NCI-H774 (cell line): ENCODE results near the gene ADAM19.

ENCODE experiments used
- DNase-seq: peaks from one replicate; lab custom pipeline; 2025; lab: John Stamatoyannopoulos, UW

Gene ADAM19

DNA sequence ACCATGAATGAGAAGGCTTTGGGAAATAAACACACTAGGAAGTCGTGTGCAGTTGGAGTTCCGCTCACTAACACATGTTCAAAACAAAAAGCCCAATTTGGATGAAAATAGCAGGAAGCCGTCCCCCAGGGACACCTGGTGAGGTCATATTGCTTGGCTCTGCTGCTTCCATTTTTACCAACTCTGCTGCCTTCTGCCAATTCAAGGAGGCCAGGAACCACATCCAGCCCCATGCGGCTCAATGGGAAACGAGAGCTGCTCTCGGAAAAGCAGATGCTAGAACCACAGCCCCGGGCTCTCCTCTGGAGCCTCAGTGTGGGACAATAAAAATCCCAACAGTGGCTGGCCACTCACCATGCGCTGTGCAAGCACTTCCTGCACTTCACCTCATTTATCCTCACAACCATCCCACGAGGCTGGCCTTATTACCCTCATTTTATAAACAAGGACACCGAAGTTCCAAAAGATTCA lies 13.4 kb downstream of the ADAM19 start:
- no peak for DNase-seq

DNA sequence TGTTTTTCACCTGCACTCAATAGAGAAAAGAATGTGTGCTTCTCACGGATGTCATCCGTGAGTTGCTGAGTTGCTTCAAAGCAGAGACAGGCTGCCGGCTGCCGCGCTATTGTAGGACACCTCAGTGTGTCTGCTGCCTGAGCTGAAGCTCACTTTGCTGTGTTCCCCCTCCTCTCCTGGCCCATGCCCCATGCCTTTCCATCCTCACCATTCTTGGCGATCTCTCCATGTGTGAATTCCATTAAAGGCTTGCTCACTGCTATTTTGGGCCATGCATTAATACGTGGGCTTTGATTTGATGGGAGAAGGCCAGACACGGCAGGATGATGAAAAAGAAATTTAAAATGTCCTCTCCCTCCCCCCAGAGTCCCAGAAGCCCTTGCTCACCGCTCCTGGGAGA lies 14.5 kb downstream of the ADAM19 start:
- no peak for DNase-seq

- no peak for DNase-seq
Observed at GRCh38 chr5:157559301-157559700, 16.3 kb downstream of the ADAM19 start.

DNA sequence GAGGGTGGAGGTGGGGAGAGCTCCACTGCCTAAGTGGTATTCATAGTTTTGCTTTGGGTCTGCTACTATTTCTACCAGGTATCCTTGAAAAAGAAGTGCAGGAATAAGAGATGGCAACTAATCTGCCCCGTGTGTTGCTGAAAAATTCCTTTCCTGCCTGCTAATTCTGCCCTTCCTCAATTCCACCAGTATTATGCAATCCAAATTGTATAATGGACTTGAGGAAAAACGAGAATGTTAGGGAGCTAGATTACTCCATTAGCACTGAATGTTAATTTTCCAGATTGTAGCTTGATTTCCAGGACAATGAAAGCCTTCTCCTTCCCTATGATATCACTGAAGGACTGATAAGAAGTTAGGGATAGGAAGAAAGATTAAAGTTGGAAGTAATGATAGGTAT lies 16.9 kb downstream of the ADAM19 start:
- DNase-seq, result no peak

DNA sequence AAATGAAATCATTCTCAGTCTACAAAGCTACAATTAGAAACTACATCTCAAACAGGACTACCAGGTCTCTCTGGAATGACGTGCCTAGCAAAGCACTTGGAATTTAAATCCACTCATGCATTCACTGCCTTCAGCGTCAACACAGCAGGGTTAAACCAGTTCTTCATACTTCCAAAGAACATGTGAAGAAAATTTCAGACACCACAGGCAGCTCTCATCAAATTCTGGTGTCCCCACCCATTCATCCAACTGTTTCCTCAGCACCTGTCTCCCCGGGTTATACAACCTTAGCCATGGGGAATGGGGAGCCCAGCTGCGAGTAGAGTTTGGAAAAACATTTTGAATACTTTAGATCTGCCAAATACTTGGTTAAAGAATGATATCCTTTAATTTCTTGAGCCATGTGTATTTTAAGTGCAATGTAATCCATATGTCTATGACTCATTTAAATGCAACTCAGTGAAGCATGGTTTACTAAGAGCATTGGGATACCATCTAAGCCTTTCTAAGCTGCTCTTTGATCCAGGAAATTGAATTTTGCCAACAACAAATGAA lies 17.5 kb downstream of the ADAM19 start:
- no peak for DNase-seq

DNA sequence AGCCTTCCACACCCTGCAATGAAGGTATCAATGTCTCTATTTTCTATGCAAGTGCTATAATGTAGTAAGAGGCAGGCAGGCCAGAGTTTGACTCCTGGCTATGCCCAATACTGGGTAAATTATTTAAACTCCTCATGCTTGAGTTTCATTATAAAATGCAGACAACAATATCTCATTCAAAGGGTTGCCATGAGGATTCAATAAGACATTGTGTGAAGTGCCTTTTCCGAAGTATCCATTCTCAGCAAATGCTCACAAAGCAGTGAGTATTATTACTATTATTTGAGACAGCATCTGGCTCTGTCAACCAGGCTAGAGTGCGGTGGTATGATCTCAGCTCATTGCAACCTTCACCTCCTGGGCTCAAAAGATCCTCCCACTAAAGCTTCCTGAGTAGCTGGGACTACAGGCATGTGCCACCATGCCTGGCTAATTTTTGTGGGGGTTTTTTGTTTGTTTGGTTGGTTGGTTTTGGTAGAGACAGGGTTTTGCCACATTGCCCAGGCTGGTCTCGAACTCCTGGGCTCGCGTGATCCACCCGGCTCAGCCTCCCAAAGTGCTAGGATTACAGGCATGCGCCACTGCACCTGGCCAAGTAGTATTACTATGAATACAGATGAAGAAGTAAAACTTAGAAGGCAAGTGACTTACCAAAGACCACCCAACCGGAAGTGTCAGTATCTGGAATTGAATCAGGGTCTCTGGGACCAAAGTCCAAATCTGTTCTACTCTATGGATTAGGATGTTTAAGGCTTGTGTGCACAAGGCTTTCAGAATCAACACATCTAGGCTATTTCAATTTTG lies 18.8 kb downstream of the ADAM19 start:
- no peak for DNase-seq

DNA sequence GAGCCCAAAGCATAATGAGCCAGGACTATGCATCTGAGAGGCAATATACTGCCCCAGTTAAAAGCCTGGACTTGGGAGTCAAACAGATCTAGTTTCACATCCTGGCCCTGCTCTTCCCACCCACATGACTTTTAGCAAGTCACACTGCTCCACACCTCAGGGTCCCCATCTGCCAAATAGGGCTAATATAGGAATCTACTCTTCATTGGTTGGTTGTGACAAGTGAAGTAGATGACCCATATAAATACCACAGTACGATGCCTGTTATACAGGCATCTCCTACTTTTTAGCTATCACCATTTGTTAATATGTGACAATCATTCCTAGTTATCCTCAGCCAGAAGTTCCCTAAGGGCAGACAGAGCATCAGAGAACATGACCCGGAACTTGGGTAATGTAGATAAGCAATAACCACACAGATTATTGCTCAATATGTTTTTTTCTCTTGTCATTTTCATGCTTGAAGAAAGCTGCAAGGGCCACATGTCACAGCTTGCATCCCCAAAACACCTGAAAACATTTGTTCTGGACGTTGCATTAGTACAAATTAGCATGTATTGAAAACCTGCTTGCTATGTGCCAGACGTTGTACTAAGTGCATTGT lies 20.4 kb downstream of the ADAM19 start:
- no peak for DNase-seq

GRCh38 chr5:157554179-157555036 lies 21.2 kb downstream of the ADAM19 start:
- no peak for DNase-seq

- no peak for DNase-seq
Observed at GRCh38 chr5:157552650-157553049, 22.9 kb downstream of the ADAM19 start.

GRCh38 chr5:157550663-157551062 lies 24.9 kb downstream of the ADAM19 start:
- DNase-seq, result no peak

DNA sequence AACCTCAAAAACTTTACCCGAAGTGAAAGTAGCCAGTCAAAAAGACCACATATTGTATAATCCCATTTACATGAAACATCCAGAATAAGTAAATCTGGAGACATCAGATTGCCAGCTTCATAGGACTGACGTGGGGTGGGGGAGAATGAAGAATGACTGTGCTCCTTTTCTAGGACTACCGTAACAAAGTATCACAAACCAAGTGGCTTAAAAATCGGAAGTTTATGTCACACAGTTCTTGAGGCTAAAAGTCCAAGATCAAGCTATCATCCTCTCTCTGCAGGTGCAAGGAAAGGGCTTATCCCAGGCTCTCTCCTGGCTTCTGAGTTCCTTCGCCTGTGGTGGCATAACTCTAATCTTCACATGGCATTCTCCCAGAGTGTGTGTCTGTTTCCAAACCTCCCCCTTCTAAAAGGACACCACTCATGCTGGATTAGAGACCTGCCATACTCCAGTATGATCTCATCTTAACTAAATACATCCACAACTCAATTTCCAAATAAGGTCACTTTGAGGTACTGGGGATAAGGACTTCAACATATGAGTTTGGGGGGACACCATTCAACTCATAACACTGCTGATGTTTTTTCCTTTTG lies 25.5 kb downstream of the ADAM19 start:
- DNase-seq, result no peak

GRCh38 chr5:157549283-157549629 lies 26.3 kb downstream of the ADAM19 start:
- no peak for DNase-seq

GRCh38 chr5:157548513-157549282 lies 26.9 kb downstream of the ADAM19 start:
- DNase-seq, result no peak

DNA sequence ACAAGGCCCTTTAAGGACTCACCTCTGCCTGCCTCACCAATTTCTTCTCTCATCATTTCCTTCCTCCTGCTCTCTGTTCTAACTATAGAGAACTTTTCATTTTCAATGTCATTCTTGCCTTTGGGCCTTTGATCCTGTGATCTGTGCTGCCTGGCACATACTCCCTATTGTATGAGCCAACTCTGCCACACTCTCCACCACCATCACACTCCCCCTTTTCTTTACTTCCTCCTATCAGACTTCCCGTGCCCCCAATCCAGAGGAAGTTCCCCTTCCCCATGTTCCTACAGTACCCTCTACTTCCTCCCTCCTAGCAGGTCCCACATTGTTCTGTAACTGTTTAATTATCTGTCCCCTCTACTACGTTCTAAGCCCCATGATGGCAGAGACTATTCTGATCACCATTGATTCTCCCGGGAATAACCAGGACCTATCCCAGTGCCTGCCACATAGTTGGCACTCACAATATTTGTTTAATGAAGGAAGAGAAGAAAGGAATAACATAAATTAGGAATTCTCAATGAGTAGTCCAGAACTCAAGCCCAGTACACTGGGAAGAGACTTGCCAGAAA lies 27.5 kb downstream of the ADAM19 start:
- DNase-seq, result no peak

GRCh38 chr5:157546456-157547100 lies 29.0 kb downstream of the ADAM19 start:
- no peak for DNase-seq

- no peak for DNase-seq
Observed at GRCh38 chr5:157545610-157546310, 29.8 kb downstream of the ADAM19 start.

GRCh38 chr5:157544623-157544989 lies 31.0 kb downstream of the ADAM19 start:
- no peak for DNase-seq

- no peak for DNase-seq
Observed at GRCh38 chr5:157543825-157544622, 31.6 kb downstream of the ADAM19 start.
